ENCODE measurements around the gene OSBPL5.

Gene OSBPL5

DNA sequence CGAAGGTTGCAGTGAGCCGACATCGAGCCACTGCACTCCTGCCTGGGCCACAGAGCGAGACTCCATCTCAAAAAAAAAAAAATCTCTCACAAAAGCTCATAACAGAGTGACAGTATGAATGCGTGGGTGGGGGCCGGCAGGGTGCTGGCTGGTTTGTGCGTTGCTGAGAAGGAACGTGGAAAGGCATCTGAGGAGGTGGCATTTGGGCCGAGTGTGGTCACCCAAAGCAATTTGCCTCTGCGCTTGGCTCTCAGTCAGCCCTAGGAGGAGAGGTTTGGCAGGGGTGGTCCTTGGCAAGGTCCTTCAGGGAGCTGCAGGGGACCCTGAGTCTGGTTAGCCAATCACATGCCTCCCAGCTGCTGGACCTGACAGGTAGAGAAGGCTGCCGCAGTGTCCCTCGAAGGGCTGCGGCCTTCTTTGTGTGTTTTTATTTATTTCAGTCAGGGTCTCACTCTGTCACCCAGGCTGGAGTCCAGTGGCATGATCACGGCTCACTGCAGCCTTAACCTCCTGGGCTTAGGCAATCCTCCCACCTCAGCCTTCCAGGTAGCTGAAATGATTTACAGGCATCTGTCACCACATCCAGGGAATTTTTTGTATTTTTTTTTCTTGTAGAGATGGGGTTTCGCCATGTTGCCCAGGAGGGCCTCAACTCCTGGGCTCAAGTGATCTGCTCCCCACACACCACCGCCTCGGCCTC is 23.5 kb upstream of the OSBPL5 start:
- ATAC-seq (ENCODE audit: low read depth): no peak
- H3K27me3 ChIP-seq (ENCODE audit: insufficient read depth, poor library complexity, severe bottlenecking): no peaks in the 10 kb centered on the region
- DNase-seq (ENCODE audit: low spot score): peak; percentile 30

DNA sequence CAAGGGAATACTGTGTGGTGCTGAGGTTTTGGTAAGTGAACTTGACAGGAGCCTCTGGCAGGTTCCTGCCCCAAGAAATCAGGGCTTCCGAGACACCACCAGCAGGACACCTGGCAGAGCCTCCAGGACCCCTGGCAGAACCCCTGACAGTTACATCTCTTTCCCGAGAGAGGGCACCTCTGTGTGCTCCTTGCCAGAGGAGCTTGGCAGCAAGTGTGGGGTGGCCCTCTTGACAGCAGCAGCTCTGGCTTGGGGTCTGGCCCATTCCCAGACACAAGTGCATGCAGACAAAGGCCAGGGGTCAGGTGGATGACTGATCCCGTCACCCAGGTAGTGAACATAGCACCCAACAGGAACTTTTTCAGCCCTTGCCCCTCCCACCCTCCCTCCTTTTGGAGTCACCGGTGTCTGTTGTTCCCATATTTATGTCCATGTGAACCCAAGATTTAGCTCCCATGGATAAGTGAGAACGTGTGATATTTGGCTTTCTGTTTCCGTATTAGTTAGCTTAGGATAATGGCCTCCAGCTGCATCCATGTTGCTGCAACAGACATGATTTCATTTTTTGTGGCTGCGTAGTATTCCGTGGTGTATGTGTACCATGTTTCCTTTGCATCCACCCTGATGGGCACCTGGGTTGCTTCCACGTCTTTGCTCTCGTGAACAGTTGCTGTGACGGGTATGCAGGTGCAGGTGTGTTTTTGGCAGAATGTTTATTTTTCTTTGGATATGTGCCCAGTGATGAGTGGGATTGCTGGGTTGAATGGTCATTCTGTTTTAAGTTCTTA is 21.2 kb upstream of the OSBPL5 start:
- TF ChIP-seq CTCF (IDR thresholded peaks at IDR 0.05; ENCODE audit: poor library complexity, severe bottlenecking): no peak
- Histone ChIP-seq H3K4me3 (ENCODE audit: severe bottlenecking) (no peak overlapping the region), H3K4me1 (ENCODE audit: insufficient read depth, poor library complexity, severe bottlenecking) (no peaks in the 10 kb centered on the region), H3K27ac (ENCODE audit: poor library complexity, severe bottlenecking) (no peak overlapping the region), H3K9me3 (ENCODE audit: severe bottlenecking) (no peaks in the 10 kb centered on the region), H3K36me3 (ENCODE audit: low read depth) (no peaks in the 10 kb centered on the region), H3K27me3 (ENCODE audit: insufficient read depth, poor library complexity, severe bottlenecking) (no peaks in the 10 kb centered on the region)
- ATAC-seq (ENCODE audit: low read depth) (no peak), DNase-seq (ENCODE audit: low spot score) (peak; percentile 24)

More for the DNA sequence above, 23.5 kb upstream of the OSBPL5 start:
- no peaks in the 10 kb centered on the region for H3K9me3 ChIP-seq (ENCODE audit: severe bottlenecking)
- H3K4me3 ChIP-seq (ENCODE audit: severe bottlenecking): no peak overlapping the region
- H3K36me3 ChIP-seq (ENCODE audit: low read depth): no peaks in the 10 kb centered on the region
- no peak for TF ChIP-seq CTCF (IDR thresholded peaks at IDR 0.05; ENCODE audit: poor library complexity, severe bottlenecking)
- H3K27ac ChIP-seq (ENCODE audit: poor library complexity, severe bottlenecking): no peak overlapping the region
- H3K4me1 ChIP-seq (ENCODE audit: insufficient read depth, poor library complexity, severe bottlenecking): no peaks in the 10 kb centered on the region

- Histone ChIP-seq H3K4me3 (ENCODE audit: severe bottlenecking) (no peak overlapping the region), H3K4me1 (ENCODE audit: insufficient read depth, poor library complexity, severe bottlenecking) (no peaks in the 10 kb centered on the region), H3K36me3 (ENCODE audit: low read depth) (no peaks in the 10 kb centered on the region), H3K9me3 (ENCODE audit: severe bottlenecking) (no peaks in the 10 kb centered on the region), H3K27ac (ENCODE audit: poor library complexity, severe bottlenecking) (no peak overlapping the region), H3K27me3 (ENCODE audit: insufficient read depth, poor library complexity, severe bottlenecking) (no peaks in the 10 kb centered on the region)
- DNase-seq (ENCODE audit: low spot score) (peak; percentile 19), ATAC-seq (ENCODE audit: low read depth) (no peak)
- TF ChIP-seq CTCF (IDR thresholded peaks at IDR 0.05; ENCODE audit: poor library complexity, severe bottlenecking): no peak
Observed at GRCh38 chr11:3184732-3185347, 19.7 kb upstream of the OSBPL5 start.

- no peak overlapping the region for H3K27ac ChIP-seq (ENCODE audit: poor library complexity, severe bottlenecking)
- no peak for TF ChIP-seq CTCF (IDR thresholded peaks at IDR 0.05; ENCODE audit: poor library complexity, severe bottlenecking)
- H3K4me3 ChIP-seq (ENCODE audit: severe bottlenecking): no peak overlapping the region
- DNase-seq (ENCODE audit: low spot score) (peak; percentile 15), ATAC-seq (ENCODE audit: low read depth) (no peak)
- no peaks in the 10 kb centered on the region for H3K9me3 ChIP-seq (ENCODE audit: severe bottlenecking)
- no peaks in the 10 kb centered on the region for H3K4me1 ChIP-seq (ENCODE audit: insufficient read depth, poor library complexity, severe bottlenecking)
- H3K36me3 ChIP-seq (ENCODE audit: low read depth): no peaks in the 10 kb centered on the region
- H3K27me3 ChIP-seq (ENCODE audit: insufficient read depth, poor library complexity, severe bottlenecking): no peaks in the 10 kb centered on the region
Observed at GRCh38 chr11:3183523-3183922, 18.4 kb upstream of the OSBPL5 start.
